Measurements from ENCODE around the gene WDFY2.
"Not testable (repeated sequence)": the region's sequence is repeated elsewhere in the genome, so short reads cannot be mapped to it uniquely, and the experiment has no call there.

WDFY2 gene

GRCh38 chr13:51559946-51560735 lies 24.1 kb upstream of the WDFY2 start:
- in situ Hi-C loops (cut with HindIII; ENCODE audit: low pct_ligation_motif_present, low pct_unique_long_range_greater_than_20kb, low sequenced_read_pairs): no loop called here
- no peak for DNase-seq

DNA sequence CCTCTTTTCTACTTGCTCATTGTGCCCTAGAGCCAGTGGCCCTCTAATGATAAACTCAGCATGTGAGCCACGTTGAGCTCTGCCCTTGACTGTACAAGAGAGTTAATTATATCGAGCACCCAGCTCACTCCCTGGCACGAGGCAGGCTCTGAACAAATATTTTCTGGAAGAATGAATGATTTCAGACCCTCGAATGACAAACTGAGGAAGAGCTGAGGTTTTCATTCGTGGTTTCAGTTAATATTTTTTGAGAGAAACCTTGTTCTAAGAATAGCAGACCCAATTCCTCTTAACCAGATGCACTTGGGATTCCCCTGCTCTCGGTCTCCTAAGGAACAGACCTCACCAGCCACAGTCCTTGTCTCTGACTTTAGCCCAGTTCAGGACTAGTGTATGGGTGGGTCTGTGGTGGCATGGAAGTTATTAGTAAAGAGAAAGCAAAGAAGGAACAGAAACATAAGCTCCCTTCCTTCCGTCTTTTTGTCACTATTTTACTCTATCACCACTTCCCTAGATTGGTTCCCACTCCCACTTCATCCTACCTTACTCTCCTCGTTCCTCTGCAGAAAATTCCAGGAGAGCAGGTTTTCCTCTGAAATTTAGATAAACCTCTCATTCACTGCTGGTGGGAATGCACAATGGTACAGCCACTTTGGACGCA lies 22.1 kb upstream of the WDFY2 start:
- DNase-seq: no peak
- in situ Hi-C loops (cut with HindIII; ENCODE audit: low pct_ligation_motif_present, low pct_unique_long_range_greater_than_20kb, low sequenced_read_pairs): no loop called here

- in situ Hi-C loops (cut with HindIII; ENCODE audit: low pct_ligation_motif_present, low pct_unique_long_range_greater_than_20kb, low sequenced_read_pairs): no loop called here
- DNase-seq: no peak
Observed at GRCh38 chr13:51564252-51564651, 20.0 kb upstream of the WDFY2 start.

DNA sequence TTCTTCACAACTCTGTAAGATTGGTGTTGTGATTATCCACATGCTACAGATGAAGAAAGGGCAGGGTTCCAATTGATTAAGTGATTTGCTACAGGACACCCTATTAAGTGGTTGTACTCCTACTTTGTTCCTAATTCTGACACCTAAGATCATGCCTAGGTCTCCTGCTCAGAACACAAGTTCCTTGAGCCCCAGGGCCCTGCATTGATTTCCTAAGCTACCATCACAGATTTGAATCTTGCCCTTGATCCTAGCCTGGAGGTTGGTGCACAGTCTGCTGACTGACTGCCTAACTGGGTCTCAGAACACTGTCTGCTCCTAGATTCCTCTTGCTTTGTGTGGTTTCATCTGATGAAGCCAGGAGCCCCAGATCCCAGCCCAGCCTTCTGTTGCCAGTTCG lies 19.6 kb upstream of the WDFY2 start:
- no peak for DNase-seq
- in situ Hi-C loops (cut with HindIII; ENCODE audit: low pct_ligation_motif_present, low pct_unique_long_range_greater_than_20kb, low sequenced_read_pairs): no loop called here

- in situ Hi-C loops (cut with HindIII; ENCODE audit: low pct_ligation_motif_present, low pct_unique_long_range_greater_than_20kb, low sequenced_read_pairs); DNase-seq: not testable (repeated sequence)
Observed at GRCh38 chr13:51569001-51569400, 15.3 kb upstream of the WDFY2 start.

GRCh38 chr13:51576754-51577153 lies 7.5 kb upstream of the WDFY2 start:
- no peak for DNase-seq
- in situ Hi-C loops (cut with HindIII; ENCODE audit: low pct_ligation_motif_present, low pct_unique_long_range_greater_than_20kb, low sequenced_read_pairs): no loop called here

GRCh38 chr13:51577690-51578089 lies 6.6 kb upstream of the WDFY2 start:
- DNase-seq: no peak
- in situ Hi-C loops (cut with HindIII; ENCODE audit: low pct_ligation_motif_present, low pct_unique_long_range_greater_than_20kb, low sequenced_read_pairs): no loop called here

- no peak for DNase-seq
- in situ Hi-C loops (cut with HindIII; ENCODE audit: low pct_ligation_motif_present, low pct_unique_long_range_greater_than_20kb, low sequenced_read_pairs): no loop called here
Observed at GRCh38 chr13:51579676-51580075, 4.6 kb upstream of the WDFY2 start.

DNA sequence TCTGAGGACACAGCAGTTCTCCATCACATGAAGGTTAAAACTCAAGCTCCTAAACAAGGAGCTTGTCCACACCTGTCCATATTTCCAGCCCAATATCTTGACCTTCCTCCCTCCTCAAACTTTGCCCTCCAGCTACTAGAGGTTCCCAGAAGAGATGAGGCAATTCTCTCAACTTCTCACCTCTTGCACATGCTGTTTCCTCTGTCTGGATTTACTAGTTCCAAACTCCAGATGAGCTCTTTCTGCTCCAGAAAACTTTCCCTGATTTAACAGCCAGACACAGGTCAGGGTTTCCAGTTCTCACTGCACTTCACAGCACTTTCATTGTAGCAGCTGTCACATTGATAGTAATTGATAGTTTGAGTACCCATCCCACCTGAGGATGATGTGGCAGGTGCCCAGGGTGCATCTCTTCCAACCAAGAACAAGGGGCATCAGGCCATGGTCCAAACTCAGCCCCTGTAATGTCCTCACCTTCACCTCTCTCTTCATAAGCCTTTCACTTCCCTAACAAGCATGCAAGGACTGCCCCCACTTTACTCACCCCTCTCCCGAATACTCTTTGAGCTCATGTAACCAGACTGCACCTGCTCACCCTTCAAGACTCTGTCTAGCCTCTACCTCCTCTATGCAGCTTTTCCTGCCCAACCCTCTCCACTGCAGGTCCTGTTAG lies 3.0 kb upstream of the WDFY2 start:
- no peak for DNase-seq
- in situ Hi-C loops (cut with HindIII; ENCODE audit: low pct_ligation_motif_present, low pct_unique_long_range_greater_than_20kb, low sequenced_read_pairs): no loop called here

DNA sequence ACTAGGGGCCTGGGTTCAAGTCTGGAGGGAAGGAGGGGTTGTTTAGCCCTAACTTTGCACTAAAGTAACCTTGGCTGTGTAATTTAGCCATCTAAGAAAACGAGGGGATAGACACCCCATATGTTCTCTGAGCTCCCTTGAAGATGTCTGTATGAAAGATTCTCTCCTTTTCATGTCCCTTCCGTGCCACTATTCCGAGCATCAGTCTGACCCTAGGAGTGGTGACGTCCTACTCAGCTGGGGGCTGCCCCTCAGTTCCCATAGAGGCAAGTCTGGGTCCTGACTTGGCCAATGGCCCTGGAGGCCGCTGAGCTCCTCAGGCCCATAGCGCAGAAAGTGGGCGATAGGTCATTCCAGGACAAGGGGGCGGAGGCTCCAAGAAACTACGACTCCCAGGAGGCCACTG lies 790 bp upstream of the WDFY2 start:
- in situ Hi-C loops (cut with HindIII; ENCODE audit: low pct_ligation_motif_present, low pct_unique_long_range_greater_than_20kb, low sequenced_read_pairs): no loop called here
- DNase-seq: no peak

DNA sequence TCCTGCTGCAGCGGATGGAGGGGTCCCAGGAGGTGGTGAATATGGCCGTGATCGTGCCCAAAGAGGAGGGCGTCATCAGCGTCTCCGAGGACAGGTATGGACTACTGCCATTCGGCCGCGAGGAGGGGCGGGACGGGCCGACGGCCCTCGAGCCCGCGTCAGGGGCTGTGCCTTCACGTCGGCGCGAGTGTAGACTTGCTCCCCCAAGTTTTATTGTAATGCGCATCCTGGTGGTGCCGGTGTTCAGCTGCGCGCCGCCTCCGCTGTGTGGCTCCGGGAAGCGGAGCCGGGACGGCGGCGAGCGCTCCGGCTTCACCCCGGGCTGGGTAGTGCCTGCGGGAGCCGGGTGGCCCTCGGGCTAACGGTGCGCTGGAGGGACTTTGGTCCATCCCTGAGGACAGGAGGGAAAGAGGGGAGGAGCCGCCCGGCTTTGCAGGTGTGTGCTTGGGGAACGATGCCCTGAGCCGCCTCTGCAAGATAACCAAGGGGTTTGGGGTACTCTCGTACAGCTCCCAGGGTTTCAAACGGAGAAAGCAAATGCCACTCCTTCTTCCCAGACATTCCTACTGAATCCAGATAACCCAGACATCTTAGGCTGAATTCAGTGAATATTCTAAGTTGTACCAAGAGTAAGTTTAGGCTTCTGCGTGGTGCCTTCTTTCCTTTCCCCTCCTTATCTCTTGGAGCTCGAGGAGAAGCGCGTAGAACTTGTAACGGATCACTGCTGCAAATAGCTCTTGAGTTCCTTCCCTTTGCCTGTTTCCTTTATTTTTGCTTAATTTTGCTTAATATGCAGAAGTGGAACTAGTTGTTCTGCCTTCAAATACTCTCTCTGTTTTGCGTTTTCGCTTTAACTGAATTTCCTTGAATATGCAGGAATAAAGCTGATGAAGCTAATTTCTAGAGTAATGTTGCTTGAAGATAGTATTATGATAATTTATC lies 740 bp downstream of the WDFY2 start:
- in situ Hi-C loops (cut with HindIII; ENCODE audit: low pct_ligation_motif_present, low pct_unique_long_range_greater_than_20kb, low sequenced_read_pairs): no loop called here
- peak; percentile 60 for DNase-seq

- in situ Hi-C loops (cut with HindIII; ENCODE audit: low pct_ligation_motif_present, low pct_unique_long_range_greater_than_20kb, low sequenced_read_pairs): no loop called here
- peak; percentile 23 for DNase-seq
Observed at GRCh38 chr13:51585696-51586095, 1.4 kb downstream of the WDFY2 start.

DNA sequence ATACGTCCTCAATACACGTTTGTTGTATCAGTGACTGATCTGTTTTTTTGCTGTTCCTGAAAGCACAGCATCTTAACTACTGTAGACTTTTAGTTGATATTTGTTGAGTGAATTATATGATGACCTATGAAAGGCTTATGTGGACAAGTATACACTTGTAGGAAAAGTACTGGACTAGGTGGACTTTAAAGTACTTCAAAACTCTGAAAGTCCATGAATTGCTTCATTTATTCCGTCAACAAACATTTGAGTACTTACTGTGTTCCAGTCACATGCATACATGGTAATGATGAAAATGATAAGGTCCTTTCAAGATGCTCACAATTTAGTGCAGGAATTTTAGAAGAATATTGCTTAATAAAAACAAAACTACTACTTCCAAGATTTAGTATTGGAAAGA lies 3.1 kb downstream of the WDFY2 start:
- no peak for DNase-seq
- in situ Hi-C loops (cut with HindIII; ENCODE audit: low pct_ligation_motif_present, low pct_unique_long_range_greater_than_20kb, low sequenced_read_pairs): no loop called here

GRCh38 chr13:51588406-51588949 lies 4.2 kb downstream of the WDFY2 start:
- in situ Hi-C loops (cut with HindIII; ENCODE audit: low pct_ligation_motif_present, low pct_unique_long_range_greater_than_20kb, low sequenced_read_pairs): no loop called here
- no peak for DNase-seq

DNA sequence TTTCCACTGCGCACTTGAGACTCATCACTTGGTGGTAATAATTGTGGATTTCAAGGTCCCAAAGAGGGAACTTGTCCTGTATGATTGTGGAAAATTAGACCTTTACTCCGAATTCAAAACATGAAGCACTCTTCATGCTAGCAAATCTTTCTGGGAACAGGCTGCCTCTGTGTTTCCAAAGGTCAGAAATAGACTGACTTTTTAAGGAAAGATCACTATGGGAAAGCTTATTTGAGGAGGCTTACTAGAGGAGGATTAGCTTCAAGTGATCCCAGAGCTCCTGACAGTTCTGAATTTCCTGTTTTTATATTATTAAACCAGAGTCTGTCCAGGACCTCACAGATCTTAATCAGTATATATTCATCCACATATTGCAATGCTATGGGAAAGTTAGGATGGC lies 5.5 kb downstream of the WDFY2 start:
- DNase-seq: no peak
- in situ Hi-C loops (cut with HindIII; ENCODE audit: low pct_ligation_motif_present, low pct_unique_long_range_greater_than_20kb, low sequenced_read_pairs): no loop called here

GRCh38 chr13:51590231-51590970 lies 6.1 kb downstream of the WDFY2 start:
- in situ Hi-C loops (cut with HindIII; ENCODE audit: low pct_ligation_motif_present, low pct_unique_long_range_greater_than_20kb, low sequenced_read_pairs): no loop called here
- no peak for DNase-seq

GRCh38 chr13:51590971-51591627 lies 6.8 kb downstream of the WDFY2 start:
- in situ Hi-C loops (cut with HindIII; ENCODE audit: low pct_ligation_motif_present, low pct_unique_long_range_greater_than_20kb, low sequenced_read_pairs): no loop called here
- peak; percentile 61 for DNase-seq
